ENCODE measurements around the gene ADO.

DNA sequence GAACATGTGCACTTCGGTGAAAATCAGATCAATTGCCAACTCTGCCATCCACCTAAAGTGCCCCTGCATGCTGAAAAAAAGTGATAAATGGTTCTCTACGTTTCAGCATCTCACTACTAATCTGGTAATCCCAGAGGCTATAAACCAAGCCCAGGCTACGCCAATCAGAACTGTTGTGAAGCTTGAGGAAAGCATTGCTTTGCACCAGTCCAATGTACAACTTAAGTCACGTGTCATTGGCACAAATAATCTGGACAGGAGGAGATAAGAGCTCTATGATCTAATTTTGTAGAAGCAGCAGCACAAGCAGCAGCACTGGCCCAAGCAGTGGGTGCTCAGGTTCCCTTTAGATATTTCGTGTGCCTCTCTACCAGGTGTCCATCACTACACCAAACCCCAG lies 16.1 kb downstream of the ADO start:
- TF ChIP-seq, protein P1, sequence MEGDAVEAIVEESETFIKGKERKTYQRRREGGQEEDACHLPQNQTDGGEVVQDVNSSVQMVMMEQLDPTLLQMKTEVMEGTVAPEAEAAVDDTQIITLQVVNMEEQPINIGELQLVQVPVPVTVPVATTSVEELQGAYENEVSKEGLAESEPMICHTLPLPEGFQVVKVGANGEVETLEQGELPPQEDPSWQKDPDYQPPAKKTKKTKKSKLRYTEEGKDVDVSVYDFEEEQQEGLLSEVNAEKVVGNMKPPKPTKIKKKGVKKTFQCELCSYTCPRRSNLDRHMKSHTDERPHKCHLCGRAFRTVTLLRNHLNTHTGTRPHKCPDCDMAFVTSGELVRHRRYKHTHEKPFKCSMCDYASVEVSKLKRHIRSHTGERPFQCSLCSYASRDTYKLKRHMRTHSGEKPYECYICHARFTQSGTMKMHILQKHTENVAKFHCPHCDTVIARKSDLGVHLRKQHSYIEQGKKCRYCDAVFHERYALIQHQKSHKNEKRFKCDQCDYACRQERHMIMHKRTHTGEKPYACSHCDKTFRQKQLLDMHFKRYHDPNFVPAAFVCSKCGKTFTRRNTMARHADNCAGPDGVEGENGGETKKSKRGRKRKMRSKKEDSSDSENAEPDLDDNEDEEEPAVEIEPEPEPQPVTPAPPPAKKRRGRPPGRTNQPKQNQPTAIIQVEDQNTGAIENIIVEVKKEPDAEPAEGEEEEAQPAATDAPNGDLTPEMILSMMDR (conservative IDR thresholded peaks at IDR 0.05 in 1 of 2, IDR thresholded peaks at IDR 0.05 in 1 of 2; ENCODE audit: low read depth in 1 of 2, low read length in 2 of 2) = no peak
- no peak for TF ChIP-seq EZH2 (IDR thresholded peaks at IDR 0.05; ENCODE audit: low read length, missing control alignments)
